Measurements from ENCODE around the gene THAP3.
A peak's percentile ranks its signal among the peaks of the same experiment; 100 is the strongest.

THAP3 gene, protein sequence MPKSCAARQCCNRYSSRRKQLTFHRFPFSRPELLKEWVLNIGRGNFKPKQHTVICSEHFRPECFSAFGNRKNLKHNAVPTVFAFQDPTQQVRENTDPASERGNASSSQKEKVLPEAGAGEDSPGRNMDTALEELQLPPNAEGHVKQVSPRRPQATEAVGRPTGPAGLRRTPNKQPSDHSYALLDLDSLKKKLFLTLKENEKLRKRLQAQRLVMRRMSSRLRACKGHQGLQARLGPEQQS

DNA sequence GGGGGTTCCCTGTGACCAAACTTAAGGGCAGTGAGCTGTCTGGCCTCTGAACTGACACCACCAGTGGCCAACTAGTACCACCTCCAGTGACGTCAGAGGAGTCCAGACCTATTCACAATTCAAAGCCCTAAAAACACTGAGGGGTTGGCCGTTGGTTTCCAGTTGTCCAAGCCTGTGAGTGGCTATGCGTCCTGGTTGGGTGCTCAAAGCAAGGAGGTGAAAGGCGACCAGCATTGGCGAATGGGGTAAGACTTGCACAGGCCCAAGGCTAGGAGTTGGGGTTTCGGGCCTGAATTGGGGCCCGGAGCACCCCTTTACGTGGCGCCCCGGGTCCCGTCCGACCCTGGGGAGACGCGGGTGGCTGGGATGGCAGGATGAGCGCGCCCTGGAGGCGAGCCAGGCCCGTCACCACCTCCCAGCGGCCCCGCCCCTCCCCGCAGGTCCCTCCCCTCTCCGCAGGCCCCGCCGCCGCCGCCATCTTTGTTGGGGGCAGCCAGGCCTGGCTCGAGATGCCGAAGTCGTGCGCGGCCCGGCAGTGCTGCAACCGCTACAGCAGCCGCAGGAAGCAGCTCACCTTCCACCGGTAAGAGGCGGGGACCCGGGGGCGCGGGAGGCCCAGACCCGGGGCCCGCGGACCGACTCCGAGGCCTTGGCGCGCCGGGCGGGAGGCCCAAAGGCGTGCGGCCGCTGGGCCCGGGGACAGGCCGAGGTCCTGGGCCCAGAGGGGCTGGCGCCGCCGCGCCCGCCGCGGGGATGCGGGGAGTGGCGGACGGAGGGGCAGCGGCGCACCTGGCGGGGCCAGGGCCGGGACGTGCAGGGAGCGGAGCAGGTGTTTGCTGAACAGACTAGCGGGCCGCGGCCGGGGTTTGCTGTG, at the start of gene THAP3:
Gene THAP3 (plus strand): TSS at position 159 of the 874 bp plus-strand sequence. CDS start 351 bp downstream, at position 510.
- DNase-seq: peak; percentile 91

DNA sequence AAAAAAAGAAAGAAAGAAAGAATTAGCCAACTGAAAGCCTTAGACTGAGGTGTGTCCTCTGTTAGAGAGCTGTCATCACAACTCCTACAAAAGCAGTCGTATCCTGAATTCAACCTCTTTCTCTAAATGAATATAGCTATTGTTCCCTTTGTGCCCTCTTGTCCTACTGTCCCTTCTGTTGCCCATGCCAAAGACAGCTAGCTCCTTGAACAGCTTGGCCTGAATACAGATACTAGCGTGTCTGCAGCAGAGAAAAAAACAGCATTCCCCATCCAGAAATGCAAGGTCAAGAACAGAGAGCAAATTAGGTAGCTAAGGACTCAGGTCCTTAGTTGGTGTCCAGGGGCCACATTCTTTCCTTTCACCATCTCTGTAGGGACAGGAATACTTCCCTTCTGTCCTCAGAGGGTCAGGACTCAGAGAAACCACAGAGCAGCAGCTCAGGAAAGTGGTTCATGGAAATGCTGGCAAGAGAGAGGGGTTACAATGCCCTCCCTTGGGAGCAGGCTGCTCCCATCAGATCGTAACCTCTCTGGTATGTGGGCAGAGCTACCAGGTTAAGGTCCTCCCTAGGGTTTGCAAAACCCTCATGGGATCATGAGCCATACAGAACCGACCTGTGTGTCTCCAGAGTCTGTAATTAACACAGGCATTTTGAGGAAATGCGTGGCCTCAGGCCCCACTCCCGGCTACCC, 46.7 kb upstream of the THAP3 start:
- no peak for DNase-seq

DNA sequence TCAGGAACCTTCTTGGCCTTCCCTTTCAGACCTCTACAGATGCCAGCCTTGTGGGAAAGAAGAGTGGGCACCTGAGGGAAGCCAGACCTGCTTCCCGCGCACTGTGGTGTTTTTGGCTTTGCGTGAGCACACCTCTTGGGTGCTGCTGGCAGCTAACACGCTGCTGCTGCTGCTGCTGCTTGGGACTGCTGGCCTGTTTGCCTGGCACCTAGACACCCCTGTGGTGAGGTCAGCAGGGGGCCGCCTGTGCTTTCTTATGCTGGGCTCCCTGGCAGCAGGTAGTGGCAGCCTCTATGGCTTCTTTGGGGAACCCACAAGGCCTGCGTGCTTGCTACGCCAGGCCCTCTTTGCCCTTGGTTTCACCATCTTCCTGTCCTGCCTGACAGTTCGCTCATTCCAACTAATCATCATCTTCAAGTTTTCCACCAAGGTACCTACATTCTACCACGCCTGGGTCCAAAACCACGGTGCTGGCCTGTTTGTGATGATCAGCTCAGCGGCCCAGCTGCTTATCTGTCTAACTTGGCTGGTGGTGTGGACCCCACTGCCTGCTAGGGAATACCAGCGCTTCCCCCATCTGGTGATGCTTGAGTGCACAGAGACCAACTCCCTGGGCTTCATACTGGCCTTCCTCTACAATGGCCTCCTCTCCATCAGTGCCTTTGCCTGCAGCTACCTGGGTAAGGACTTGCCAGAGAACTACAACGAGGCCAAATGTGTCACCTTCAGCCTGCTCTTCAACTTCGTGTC, 45.9 kb upstream of the THAP3 start:
- no peak for DNase-seq

DNA sequence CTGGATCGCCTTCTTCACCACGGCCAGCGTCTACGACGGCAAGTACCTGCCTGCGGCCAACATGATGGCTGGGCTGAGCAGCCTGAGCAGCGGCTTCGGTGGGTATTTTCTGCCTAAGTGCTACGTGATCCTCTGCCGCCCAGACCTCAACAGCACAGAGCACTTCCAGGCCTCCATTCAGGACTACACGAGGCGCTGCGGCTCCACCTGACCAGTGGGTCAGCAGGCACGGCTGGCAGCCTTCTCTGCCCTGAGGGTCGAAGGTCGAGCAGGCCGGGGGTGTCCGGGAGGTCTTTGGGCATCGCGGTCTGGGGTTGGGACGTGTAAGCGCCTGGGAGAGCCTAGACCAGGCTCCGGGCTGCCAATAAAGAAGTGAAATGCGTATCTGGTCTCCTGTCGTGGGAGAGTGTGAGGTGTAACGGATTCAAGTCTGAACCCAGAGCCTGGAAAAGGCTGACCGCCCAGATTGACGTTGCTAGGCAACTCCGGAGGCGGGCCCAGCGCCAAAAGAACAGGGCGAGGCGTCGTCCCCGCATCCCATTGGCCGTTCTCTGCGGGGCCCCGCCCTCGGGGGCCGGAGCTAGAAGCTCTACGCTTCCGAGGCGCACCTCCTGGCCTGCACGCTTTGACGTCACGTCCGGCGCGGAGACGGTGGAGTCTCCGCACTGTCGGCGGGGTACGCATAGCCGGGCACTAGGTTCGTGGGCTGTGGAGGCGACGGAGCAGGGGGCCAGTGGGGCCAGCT, 45.1 kb upstream of the THAP3 start, which contains the start of gene ZBTB48:
Gene ZBTB48 (plus strand): TSS at position 621 of the 745 bp plus-strand sequence. CDS start 616 bp downstream, outside the sequence.
- DNase-seq: peak; percentile 99

DNA sequence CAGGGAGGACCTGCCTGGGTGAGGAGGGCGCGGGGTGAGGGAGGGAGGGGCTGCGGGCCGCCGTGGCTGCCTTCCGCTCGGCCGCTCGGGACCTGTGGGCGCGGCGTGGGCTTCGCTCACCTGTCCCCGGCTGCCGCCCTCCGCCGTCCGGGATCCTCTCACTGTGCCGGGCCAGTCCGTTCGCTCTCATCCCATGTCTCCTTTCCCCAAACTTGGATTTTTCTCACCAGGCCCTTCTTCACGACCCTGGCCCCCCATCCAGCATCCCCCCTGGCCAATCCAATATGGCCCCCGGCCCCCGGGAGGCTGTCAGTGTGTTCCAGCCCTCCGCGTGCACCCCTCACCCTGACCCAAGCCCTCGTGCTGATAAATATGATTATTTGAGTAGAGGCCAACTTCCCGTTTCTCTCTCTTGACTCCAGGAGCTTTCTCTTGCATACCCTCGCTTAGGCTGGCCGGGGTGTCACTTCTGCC, 44.5 kb upstream of the THAP3 start:
- no peak for DNase-seq

DNA sequence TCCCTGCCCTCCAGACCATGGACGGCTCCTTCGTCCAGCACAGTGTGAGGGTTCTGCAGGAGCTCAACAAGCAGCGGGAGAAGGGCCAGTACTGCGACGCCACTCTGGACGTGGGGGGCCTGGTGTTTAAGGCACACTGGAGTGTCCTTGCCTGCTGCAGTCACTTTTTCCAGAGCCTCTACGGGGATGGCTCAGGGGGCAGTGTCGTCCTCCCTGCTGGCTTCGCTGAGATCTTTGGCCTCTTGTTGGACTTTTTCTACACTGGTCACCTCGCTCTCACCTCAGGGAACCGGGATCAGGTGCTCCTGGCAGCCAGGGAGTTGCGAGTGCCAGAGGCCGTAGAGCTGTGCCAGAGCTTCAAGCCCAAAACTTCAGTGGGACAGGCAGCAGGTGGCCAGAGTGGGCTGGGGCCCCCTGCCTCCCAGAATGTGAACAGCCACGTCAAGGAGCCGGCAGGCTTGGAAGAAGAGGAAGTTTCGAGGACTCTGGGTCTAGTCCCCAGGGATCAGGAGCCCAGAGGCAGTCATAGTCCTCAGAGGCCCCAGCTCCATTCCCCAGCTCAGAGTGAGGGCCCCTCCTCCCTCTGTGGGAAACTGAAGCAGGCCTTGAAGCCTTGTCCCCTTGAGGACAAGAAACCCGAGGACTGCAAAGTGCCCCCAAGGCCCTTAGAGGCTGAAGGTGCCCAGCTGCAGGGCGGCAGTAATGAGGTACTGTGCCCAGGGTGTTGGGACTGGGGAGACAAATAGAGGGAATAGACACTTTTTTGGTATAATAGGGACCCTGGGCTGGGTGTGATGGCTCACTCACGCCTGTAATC, 43.9 kb upstream of the THAP3 start:
- no peak for DNase-seq

DNA sequence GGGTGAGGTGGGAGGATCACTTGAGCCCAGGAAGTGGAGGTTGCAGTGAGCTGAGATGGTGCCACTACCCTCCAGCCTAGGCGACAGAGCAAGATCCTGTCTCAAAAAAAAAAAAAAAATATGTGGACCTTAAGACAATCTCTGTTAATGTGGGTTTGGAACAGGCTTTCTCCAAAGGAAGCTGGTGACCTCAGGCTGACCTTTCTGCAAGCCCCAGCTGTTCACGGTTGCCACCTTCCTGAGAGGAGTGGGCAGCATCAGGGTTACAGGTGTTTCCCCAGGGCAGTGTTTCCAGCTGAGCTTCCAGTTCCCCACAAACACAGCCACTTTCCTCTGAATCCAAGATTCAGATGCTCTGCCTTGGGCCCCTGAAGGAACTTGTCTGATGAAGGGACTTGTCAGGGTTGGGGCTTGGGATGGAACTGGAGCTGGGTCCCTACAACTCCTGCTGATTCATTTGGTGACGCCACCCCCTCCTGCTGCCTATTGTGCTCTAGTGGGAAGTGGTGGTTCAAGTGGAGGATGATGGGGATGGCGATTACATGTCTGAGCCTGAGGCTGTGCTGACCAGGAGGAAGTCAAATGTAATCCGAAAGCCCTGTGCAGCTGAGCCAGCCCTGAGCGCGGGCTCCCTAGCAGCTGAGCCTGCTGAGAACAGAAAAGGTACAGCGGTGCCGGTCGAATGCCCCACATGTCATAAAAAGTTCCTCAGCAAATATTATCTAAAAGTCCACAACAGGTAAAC, 42.9 kb upstream of the THAP3 start:
- peak; percentile 95 for DNase-seq

DNA sequence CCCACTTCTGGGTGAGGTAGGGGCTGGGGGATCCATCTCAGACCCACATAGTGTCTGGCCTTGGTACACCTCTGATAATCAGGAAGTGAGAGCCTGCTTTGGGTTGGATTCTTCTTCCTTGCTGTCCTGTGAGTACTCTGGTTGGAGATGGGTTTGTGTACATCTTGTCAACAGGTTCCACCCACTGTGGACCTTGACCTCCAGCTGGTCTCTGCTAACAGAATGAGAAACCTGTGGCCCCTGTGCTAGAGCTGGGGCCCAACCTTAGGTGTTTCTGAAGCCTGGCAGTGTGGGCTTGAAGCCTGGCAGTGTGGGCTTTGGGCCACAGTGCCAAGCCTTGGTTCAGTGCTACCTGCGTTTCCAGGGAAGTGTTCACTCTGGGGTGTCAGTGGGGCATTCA, 42.3 kb upstream of the THAP3 start:
- DNase-seq: peak; percentile 74

DNA sequence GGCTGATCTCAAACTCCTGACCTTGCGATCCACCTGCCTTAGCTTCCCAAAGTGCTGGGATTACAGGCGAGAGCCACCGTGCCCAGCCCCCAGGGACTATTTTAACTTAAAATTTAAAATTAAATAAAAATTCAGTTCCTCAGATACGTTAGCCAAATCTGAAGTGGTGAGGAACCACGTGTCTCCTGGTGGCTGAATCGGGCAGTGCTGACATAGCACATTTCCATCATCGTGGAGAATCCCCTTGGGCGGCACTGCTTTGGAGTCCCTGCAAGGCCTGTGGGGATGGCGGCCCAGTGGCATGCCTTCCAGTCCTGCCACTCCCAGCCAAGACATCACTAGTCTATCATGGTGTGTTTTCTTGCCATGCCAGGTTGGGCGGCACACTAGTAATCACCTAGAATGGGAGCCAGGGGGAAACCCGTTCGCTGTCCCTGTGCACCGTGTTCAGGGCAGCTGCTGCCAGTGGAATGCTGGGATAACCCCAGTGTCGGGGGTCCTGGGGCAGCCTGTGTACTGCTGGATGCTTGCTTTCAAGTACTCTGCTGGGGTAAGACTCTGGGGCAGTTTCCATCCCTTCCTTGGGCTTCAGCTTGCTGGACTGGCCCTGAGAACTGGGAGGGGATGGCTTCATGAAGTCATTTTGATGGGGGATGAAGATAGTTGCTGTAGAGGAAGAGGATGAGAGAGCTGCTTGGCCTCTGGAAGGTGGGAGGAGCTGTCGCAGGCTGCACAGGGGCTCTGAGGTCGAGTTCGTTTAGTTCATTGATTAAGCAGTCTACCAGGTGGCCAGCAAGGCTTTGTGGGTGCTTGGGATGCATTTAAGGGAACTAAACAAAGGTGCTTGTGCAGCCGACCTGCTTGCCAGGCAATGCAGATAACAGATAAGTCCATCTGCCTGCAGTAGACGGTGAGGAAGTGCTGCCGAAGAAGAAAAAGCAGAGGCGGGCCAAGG, 40.3 kb upstream of the THAP3 start:
- DNase-seq: no peak

DNA sequence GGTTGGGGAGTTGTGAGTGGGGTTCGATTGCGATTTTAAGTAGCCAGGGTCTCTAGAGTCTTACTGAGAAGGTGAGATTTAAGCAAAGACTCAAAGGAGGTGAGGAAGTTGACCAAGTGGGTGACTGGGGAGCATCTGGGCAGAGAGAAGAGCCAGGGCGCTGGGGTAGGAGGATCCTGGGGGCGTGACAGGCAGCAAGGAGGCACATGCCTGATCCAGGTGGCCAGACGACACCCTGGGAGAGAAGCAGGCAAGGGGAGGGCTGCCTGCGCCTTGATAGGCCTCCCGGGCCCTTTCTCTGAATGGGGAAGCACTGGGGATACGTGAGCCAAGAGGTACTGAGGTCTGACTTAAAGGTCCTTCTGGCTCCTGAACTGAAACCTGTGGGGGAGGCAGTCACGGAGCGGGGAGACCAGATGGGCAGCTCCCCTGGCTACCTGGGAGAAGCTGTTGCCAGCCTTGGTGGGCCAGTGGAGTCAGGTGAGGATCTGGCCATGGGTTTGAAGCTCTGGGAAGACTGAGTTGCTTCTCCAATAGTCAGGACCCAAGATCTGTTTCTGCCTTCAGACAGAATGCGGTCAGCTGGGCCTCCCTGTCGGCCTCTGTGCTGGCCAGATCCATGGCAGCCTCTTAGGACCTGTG, 39.5 kb upstream of the THAP3 start:
- DNase-seq: no peak

DNA sequence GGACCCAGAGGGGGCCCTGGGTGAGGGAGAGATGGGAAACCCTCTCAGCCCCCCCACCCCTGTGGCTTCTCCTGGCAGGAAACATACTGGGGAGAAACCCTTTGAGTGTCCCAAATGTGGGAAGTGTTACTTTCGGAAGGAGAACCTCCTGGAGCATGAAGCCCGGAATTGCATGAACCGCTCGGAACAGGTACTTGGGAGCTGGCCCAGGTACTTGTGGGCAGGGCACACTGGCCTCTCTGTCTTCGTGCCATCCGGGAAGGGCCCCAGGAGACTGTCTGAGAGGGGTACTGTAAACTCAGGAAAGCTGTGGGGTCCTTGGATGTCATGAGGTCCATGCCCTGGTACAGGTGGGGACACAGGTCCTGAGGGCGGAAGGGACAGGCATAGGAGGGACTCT, 38.8 kb upstream of the THAP3 start:
- no peak for DNase-seq

DNA sequence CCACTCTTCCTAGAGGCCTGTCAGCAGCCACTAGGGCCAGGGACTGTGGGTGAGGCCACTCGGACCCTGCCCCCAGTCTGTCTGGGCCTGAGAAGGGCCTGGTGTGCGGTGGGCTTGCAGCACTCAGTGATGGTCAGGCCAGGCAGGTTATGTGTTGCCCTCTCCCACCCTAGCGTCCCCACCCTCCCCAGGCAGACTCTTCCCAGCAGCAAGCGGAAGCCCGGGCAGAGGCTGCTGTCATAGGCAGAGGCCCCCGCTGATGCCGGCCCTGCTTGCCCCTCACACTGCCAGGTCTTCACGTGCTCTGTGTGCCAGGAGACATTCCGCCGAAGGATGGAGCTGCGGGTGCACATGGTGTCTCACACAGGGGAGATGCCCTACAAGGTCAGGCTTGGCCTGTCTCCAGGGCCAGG, 38.3 kb upstream of the THAP3 start:
- DNase-seq: no peak

DNA sequence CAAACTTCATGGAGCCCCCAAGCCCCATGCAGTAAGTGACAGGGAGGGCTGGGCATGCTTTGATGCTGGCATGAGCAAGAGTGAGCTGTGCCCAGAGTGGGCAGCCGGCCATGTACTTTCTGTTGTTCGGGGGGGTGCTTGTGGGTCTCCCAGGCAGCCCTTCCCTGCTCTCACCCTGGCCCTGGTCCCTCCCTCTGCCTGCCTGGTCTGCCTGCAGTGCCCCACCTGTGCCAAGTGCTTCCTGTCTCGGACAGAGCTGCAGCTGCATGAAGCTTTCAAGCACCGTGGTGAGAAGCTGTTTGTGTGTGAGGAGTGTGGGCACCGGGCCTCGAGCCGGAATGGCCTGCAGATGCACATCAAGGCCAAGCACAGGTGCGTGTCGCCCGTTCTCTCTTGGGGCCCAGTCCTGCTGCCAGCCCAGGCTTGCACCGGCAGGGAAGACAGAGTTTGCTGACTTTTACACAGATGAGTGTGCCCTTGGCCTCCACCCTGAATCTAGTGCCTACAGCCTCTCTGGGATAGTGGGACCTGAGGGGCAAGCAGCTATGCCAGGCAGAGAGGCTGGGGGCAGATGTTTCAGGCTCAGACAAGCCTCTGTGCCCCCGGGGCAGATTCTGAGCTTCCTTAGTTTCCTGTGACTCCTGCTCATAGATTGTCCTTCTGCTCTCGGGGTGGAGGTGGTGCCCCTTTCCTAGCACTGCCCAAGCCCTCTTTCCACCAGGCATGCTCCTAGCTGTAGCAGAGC, 37.2 kb upstream of the THAP3 start:
- DNase-seq: peak; percentile 92

DNA sequence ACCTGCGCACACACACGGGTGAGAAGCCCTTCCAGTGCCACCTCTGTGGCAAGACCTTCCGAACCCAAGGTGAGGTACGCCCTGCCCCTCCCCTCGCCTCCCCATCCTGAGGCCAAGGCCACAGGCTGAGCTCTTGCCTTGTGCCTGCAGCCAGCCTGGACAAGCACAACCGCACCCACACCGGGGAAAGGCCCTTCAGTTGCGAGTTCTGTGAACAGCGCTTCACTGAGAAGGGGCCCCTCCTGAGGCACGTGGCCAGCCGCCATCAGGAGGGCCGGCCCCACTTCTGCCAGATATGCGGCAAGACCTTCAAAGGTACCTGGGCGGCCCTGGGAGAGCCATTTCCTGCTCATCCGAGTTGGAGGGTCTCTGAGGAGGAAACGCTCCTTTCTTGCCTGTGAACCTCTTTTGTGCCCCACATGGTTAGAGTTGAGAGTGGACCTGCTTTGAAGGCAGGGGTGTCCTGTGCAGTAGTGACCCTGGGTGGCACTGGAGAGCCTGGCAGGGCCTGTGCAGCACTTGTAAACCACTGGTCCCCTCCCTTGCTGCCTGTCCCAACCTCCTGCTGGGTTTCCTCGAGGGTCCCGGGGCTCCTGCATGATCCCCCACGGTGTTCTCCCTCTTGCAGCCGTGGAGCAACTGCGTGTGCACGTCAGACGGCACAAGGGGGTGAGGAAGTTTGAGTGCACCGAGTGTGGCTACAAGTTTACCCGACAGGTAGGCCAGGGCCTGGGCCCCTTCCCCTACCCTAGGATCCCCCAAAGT, 36.4 kb upstream of the THAP3 start:
- DNase-seq: no peak

DNA sequence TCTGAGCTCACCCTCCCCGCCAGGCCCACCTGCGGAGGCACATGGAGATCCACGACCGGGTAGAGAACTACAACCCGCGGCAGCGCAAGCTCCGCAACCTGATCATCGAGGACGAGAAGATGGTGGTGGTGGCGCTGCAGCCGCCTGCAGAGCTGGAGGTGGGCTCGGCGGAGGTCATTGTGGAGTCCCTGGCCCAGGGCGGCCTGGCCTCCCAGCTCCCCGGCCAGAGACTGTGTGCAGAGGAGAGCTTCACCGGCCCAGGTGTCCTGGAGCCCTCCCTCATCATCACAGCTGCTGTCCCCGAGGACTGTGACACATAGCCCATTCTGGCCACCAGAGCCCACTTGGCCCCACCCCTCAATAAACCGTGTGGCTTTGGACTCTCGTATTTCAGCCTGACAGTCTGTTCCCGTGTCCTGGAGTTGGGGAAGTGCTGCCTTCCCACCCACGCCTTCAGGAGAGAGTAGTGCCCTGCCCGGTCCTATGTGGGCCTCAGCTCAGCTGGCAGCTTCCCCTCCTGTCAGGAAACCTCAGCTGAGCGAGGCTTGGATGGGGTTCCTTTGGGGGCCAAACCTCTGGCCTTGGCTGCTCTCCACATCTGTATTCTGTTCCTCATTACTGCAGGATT, 35.7 kb upstream of the THAP3 start:
- DNase-seq: no peak

DNA sequence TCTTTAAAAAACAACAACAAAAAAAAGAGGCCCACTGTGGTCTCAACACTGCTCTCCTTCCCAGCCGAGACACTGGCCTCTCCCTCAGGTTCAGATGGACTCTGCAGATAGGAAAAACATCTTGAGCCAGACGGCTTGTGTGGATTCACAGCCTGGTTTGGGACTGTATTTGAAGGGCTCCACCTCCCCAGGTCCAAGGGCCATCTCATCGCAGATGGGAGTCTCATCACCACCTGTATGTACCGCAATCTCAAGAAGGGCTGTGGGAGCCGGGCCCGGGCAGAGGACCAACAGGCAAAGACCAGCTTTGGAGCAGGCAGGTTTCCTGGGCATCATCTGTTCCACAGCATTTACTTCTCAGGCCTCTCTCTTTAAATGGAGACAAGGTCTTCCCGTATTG, 34.6 kb upstream of the THAP3 start:
- no peak for DNase-seq

Data from NCI-H510A treated with DMSO at 0.1 percent for 48 hours (cell line).